ENCODE results near the gene DNAH17. TPM values are rescaled to one million over a fixed set of nuclear protein-coding genes. Genes with fewer than 3 reads are reported as not detected.

The DNAH17 gene
- total and polyA plus RNA-seq, 2 donors (not counting 1 experiment from before 2014, with no cell fraction given): 0.01 to 0.12 TPM

DNA sequence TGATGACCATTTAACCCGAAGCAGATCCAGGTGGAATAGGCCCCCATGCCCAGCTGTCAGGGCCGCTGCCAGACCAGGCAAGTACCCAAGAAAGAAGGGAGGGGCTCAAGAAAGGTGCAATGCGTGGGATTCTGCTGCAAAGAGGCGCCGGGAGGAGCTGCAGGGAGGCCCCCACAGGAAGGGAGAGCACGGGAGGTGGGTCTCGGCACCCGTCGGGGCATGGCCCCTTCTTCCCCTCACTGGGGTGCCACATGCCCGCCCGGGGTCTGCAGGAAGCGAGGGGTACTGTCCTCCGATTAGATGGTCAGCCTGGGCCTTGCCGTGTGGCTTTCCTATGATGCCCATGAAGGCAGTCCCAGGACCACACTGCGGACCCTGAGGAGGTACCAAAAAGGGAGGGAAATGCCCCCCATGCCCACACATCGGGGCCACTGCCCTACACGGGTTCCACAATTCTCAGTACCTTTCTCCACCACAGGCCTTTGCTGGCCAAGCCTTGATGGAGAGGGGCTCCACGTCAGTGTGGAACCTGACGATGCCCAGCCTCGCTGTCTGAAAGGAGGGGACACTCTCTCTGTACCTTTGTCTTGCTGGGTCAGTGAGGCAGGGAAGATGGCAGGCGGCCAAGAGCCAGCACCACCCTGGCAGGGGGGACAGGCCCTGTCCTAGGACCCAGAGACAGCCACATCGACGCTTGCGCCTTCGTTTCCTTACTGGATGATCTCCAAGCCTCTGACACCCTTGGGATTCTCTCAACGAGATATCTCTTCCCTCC, 45.5 kb upstream of the DNAH17 start:
- Mint-ChIP-seq H3K9me3 (ENCODE audit: insufficient read depth) (no peaks in the 10 kb centered on the region), H3K27me3 (no peaks in the 10 kb centered on the region), H3K4me1 (no peaks in the 10 kb centered on the region), H3K27ac (no peak overlapping the region), H3K4me3 (no peak overlapping the region)
- Histone ChIP-seq H3K4me3 (ENCODE audit: control extremely low read depth in 1 of 5, extremely low read depth in 1 of 5, insufficient read depth in 1 of 5, low read depth in 2 of 5, low read length in 4 of 5) (no peak overlapping the region), H3K4me1 (ENCODE audit: control insufficient read depth in 2 of 2, insufficient read depth in 2 of 2, low read length in 2 of 2) (no peaks in the 10 kb centered on the region), H3K79me2 (ENCODE audit: control insufficient read depth, insufficient read depth, low read length) (no peaks in the 10 kb centered on the region), H3K9me3 (ENCODE audit: control extremely low read depth in 1 of 3, control insufficient read depth in 2 of 3, insufficient read depth in 1 of 3, low read length in 2 of 3) (peaks cover 0 to 4% (median 0%) of the 10 kb centered on the region in 3 donors), H3K27ac (ENCODE audit: low read length in 2 of 2) (no peak overlapping the region), H4K20me1 (ENCODE audit: control insufficient read depth, insufficient read depth, low read length, poor library complexity, severe bottlenecking) (no peaks in the 10 kb centered on the region), H3K27me3 (replicated peaks in 1 of 4; ENCODE audit: control extremely low read depth in 1 of 4, control insufficient read depth in 3 of 4, insufficient read depth in 4 of 4, low read length in 3 of 4) (no peaks in the 10 kb centered on the region), H3K36me3 (replicated peaks in 1 of 2; ENCODE audit: control extremely low read depth in 1 of 2, control insufficient read depth in 1 of 2, extremely low read depth in 1 of 2, insufficient read depth in 2 of 2, low read length in 1 of 2) (no peaks in the 10 kb centered on the region), H3K4me2 (replicated peaks; ENCODE audit: low read depth, low read length, poor library complexity, severe bottlenecking) (no peak overlapping the region), H2AFZ (ENCODE audit: insufficient read depth, low read depth, low read length, poor library complexity, severe bottlenecking) (no peak overlapping the region), H3K9ac (ENCODE audit: low read length) (no peak overlapping the region)
- ChIA-PET POLR2A (no interaction called here), CTCF (no interaction called here)
- WGBS (ENCODE audit: insufficient coverage): 89% methylated on average over 21 of the region's 26 CpGs
- no peak for ATAC-seq (ENCODE audit: low read depth)
- intact Hi-C loops (cut with micrococcal nuclease): no loop called here
- DNase-seq: no peak
- TF ChIP-seq, protein P1, sequence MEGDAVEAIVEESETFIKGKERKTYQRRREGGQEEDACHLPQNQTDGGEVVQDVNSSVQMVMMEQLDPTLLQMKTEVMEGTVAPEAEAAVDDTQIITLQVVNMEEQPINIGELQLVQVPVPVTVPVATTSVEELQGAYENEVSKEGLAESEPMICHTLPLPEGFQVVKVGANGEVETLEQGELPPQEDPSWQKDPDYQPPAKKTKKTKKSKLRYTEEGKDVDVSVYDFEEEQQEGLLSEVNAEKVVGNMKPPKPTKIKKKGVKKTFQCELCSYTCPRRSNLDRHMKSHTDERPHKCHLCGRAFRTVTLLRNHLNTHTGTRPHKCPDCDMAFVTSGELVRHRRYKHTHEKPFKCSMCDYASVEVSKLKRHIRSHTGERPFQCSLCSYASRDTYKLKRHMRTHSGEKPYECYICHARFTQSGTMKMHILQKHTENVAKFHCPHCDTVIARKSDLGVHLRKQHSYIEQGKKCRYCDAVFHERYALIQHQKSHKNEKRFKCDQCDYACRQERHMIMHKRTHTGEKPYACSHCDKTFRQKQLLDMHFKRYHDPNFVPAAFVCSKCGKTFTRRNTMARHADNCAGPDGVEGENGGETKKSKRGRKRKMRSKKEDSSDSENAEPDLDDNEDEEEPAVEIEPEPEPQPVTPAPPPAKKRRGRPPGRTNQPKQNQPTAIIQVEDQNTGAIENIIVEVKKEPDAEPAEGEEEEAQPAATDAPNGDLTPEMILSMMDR (IDR thresholded peaks at IDR 0.05): no peak
- no peak for TF ChIP-seq EZH2 (IDR thresholded peaks at IDR 0.05; ENCODE audit: borderline replicate concordance, insufficient read depth, low read depth, low read length, poor library complexity, severe bottlenecking)

- no peaks in the 10 kb centered on the region for H4K20me1 ChIP-seq (ENCODE audit: control insufficient read depth, insufficient read depth, low read length, poor library complexity, severe bottlenecking)
- peaks cover 0 to 4% (median 0%) of the 10 kb centered on the region in 3 donors for H3K9me3 ChIP-seq (ENCODE audit: control extremely low read depth in 1 of 3, control insufficient read depth in 2 of 3, insufficient read depth in 1 of 3, low read length in 2 of 3)
- no peaks in the 10 kb centered on the region for H3K27me3 Mint-ChIP-seq
- no peak overlapping the region for H3K4me3 Mint-ChIP-seq
- no peaks in the 10 kb centered on the region for H3K79me2 ChIP-seq (ENCODE audit: control insufficient read depth, insufficient read depth, low read length)
- no peaks in the 10 kb centered on the region for H3K4me1 ChIP-seq (ENCODE audit: control insufficient read depth in 2 of 2, insufficient read depth in 2 of 2, low read length in 2 of 2)
- no peaks in the 10 kb centered on the region for H3K36me3 ChIP-seq (replicated peaks in 1 of 2; ENCODE audit: control extremely low read depth in 1 of 2, control insufficient read depth in 1 of 2, extremely low read depth in 1 of 2, insufficient read depth in 2 of 2, low read length in 1 of 2)
- no peaks in the 10 kb centered on the region for H3K4me1 Mint-ChIP-seq
- H3K9ac ChIP-seq (ENCODE audit: low read length): no peak overlapping the region
- no peaks in the 10 kb centered on the region for H3K9me3 Mint-ChIP-seq (ENCODE audit: insufficient read depth)
- POLR2A ChIA-PET: no interaction called here
- H3K27me3 ChIP-seq (replicated peaks in 1 of 4; ENCODE audit: control extremely low read depth in 1 of 4, control insufficient read depth in 3 of 4, insufficient read depth in 4 of 4, low read length in 3 of 4): no peaks in the 10 kb centered on the region
- TF ChIP-seq, protein P1 (IDR thresholded peaks at IDR 0.05): no peak
- TF ChIP-seq EZH2 (IDR thresholded peaks at IDR 0.05; ENCODE audit: borderline replicate concordance, insufficient read depth, low read depth, low read length, poor library complexity, severe bottlenecking): no peak
- no peak overlapping the region for H3K27ac ChIP-seq (ENCODE audit: low read length in 2 of 2)
- ATAC-seq (ENCODE audit: low read depth) (no peak), DNase-seq (no peak)
- no peak overlapping the region for H3K4me2 ChIP-seq (replicated peaks; ENCODE audit: low read depth, low read length, poor library complexity, severe bottlenecking)
- H3K4me3 ChIP-seq (ENCODE audit: control extremely low read depth in 1 of 5, extremely low read depth in 1 of 5, insufficient read depth in 1 of 5, low read depth in 2 of 5, low read length in 4 of 5): no peak overlapping the region
- intact Hi-C loops (cut with micrococcal nuclease): no loop called here
- 93% methylated on average over 24 of the region's 26 CpGs for WGBS (ENCODE audit: insufficient coverage)
- CTCF ChIA-PET: no interaction called here
- H2AFZ ChIP-seq (ENCODE audit: insufficient read depth, low read depth, low read length, poor library complexity, severe bottlenecking): no peak overlapping the region
- no peak overlapping the region for H3K27ac Mint-ChIP-seq
Measured at GRCh38 chr17:78621720-78622490, 44.7 kb upstream of the DNAH17 start.
